Breast epithelium (tissue), 3 donors: ENCODE data around the gene GRB2.

ENCODE experiments used
- CTCF ChIP-seq, 3 donors: fragments of 450-650 bp; IDR thresholded peaks; one replicate each; pipeline ENCODE4 v1.5.1; 2016 to 2017; ENCODE audit warnings: antibody characterized with exemption in 3 of 3, mild to moderate bottlenecking in 3 of 3, moderate library complexity in 3 of 3
- POLR2A ChIP-seq: fragments of 450-650 bp; IDR thresholded peaks from one replicate; pipeline ENCODE4 v1.6.1; 2016; ENCODE audit warnings: antibody characterized with exemption, mild to moderate bottlenecking, moderate library complexity

- no peak for TF ChIP-seq CTCF (IDR thresholded peaks at IDR 0.05)
- TF ChIP-seq POLR2A: no peak
These were observed 58.6 kb downstream of the GRB2 start for GRCh38 chr17:75346906-75347305.
